Testis (tissue), 3 donors: ENCODE results near the gene GPC6. TPM values are rescaled to one million over a fixed set of nuclear protein-coding genes. Genes with fewer than 3 reads are reported as not detected.

Source experiments
- DNase-seq: peaks from one replicate; pipeline ENCODE4 v3.0.0-alpha.2; 2019
- H3K27ac ChIP-seq, 2 donors: fragments of 200-600 bp; sonication (generic); one replicate each; pipeline ENCODE4 v1.5.1; 2019
- H3K27me3 ChIP-seq: fragments of 200-600 bp; sonication (generic); one replicate; pipeline ENCODE4 v1.5.1; 2019
- H3K36me3 ChIP-seq: fragments of 200-600 bp; sonication (generic); one replicate; pipeline ENCODE4 v1.5.1; 2017; ENCODE audit warnings: low read depth; ENCODE audit errors: missing control alignments
- H3K4me1 ChIP-seq: fragments of 200-600 bp; sonication (generic); one replicate; pipeline ENCODE4 v1.5.1; 2019
- H3K4me3 ChIP-seq, 2 donors: fragments of 200-600 bp; sonication (generic); one replicate each; pipeline ENCODE4 v1.5.1; 2017 to 2019
- H3K9me3 ChIP-seq: fragments of 200-600 bp; sonication (generic); one replicate; pipeline ENCODE4 v1.5.1; 2017
- POLR2A ChIP-seq: fragments of 450-650 bp; IDR thresholded peaks from one replicate; pipeline ENCODE4 v1.6.1; 2017; ENCODE audit warnings: antibody characterized with exemption, mild to moderate bottlenecking, moderate library complexity
- WGBS, 2 donors: methylation state at CpG; one replicate each; pipeline ENCODE4 v1.1.5; 2018; 5-methylcytosine and 5-hydroxymethylcytosine counted together
- intact Hi-C: fragments of 100-400 bp; cut with DNase I; formaldehyde crosslinking; loops from one replicate; pipeline ENCODE4 v1.15.1; 2023; ENCODE audit warnings: low total_unique reads
- polyA plus RNA-seq: library from polyadenylated mRNA; stranded (reverse); fragments of 350-450 nt; fragmentation: Illumina TruSeq; extraction: RNeasy Lipid Tissue Mini Kit (QIAGEN cat#74804); gene quantifications from one replicate; pipeline ENCODE4 v1.2.3, GENCODE V29; 2014; ENCODE audit warnings: low read depth, low replicate concordance; ENCODE audit not compliant: insufficient read depth
- total RNA-seq, 2 donors: library from RNA; depleted of rRNA; stranded (reverse); fragments of >200 nt; gene quantifications; one replicate each; pipeline ENCODE4 v1.2.3, GENCODE V29; 2016
- TF ChIP-seq, protein P1 (sequence below), 3 experiments: fragments of 450-650 bp in 2 of 3; fragments of 200-600 bp in 1 of 3; sonication (generic) in 1 of 3; IDR thresholded peaks; one replicate each; pipeline ENCODE4 v1.5.1; 2016 to 2019; ENCODE audit warnings: antibody characterized with exemption in 3 of 3, mild to moderate bottlenecking in 2 of 3, moderate library complexity in 1 of 3

The GPC6 gene
- total and polyA plus RNA-seq, 3 donors from 2014 or later = 2.2 to 6.9 (median 4.3) TPM

DNA sequence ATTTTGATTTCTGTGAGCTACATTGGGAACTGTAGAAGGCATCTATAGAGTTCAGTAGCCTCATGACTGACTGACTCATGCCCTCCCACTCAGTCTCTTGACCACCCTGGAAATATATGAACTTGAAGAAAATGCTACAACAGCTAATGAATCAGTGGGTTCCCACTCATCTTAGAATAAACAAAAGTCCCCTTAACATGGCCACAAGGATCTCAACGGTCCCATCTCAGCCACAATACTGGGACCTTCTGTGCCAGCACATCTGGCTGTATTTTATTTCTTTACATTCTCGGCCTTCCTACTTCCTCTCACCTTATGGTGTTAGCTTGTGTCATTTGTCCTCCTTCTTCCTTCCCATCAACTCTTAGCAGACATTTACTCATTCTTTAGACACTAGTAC, 633.1 kb downstream of the GPC6 start:
- TF ChIP-seq, protein P1, sequence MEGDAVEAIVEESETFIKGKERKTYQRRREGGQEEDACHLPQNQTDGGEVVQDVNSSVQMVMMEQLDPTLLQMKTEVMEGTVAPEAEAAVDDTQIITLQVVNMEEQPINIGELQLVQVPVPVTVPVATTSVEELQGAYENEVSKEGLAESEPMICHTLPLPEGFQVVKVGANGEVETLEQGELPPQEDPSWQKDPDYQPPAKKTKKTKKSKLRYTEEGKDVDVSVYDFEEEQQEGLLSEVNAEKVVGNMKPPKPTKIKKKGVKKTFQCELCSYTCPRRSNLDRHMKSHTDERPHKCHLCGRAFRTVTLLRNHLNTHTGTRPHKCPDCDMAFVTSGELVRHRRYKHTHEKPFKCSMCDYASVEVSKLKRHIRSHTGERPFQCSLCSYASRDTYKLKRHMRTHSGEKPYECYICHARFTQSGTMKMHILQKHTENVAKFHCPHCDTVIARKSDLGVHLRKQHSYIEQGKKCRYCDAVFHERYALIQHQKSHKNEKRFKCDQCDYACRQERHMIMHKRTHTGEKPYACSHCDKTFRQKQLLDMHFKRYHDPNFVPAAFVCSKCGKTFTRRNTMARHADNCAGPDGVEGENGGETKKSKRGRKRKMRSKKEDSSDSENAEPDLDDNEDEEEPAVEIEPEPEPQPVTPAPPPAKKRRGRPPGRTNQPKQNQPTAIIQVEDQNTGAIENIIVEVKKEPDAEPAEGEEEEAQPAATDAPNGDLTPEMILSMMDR (IDR thresholded peaks at IDR 0.05) = no peak
- no peak for TF ChIP-seq POLR2A
- H3K36me3 ChIP-seq = no peaks in the 10 kb centered on the region
- 87% methylated on average over 2 of the region's 2 CpGs for WGBS, 2 donors
- H3K27me3 ChIP-seq = no peaks in the 10 kb centered on the region
- no peak for DNase-seq
- H3K9me3 ChIP-seq = no peaks in the 10 kb centered on the region
- H3K4me1 ChIP-seq = no peaks in the 10 kb centered on the region
- no peak overlapping the region for H3K4me3 ChIP-seq
- intact Hi-C loops = no loop called here
- H3K27ac ChIP-seq = no peak overlapping the region

DNA sequence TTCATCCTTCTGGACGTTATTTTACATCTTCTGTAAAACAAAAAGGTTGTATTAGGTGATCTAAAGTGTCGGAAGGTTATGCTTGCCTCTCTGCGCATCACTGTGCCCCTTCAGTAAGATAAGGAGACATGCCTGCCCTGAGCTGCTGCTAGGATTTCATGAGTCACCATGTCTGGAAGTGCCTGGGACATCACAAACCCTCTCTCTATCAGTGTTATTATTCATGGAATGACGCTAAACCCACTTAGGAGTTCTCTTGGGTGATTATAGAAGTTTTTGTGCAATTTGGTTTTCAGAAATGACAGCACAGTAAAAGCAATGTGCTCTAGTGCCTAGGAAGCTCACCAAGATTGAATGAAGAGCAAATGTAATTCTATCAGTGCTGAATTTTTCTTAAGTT, 635.2 kb downstream of the GPC6 start:
- intact Hi-C loops = no loop called here
- 60 to 74% methylated on average over 4 of the region's 4 CpGs for WGBS, 2 donors
- Histone ChIP-seq H3K4me3 (no peak overlapping the region), H3K27ac (no peak overlapping the region), H3K4me1 (no peaks in the 10 kb centered on the region), H3K27me3 (no peaks in the 10 kb centered on the region), H3K9me3 (no peaks in the 10 kb centered on the region), H3K36me3 (no peaks in the 10 kb centered on the region)
- no peak for DNase-seq
- TF ChIP-seq, protein P1 (IDR thresholded peaks at IDR 0.05) = no peak
- TF ChIP-seq POLR2A = no peak

DNA sequence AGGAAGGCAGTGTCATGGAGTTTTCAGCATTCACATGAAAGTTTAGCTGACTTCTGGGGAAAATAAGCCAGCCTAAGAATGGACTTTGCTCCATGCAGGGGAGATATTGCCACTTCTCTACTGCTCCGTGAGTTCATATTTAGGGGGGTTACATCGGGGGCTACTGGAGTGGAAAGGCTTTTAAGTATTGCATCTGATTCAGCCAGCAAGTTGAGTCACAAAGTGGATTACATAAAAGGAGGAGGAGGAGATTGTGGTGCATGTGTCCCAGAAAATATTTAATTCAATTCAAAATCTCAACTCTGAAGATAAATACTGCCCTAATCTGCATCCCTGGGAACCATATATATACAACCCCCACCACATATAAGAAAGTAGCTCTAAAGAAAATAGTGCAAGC, 635.7 kb downstream of the GPC6 start:
- no peak for DNase-seq
- TF ChIP-seq, protein P1 (IDR thresholded peaks at IDR 0.05) = no peak
- TF ChIP-seq POLR2A = no peak
- 96 to 97% methylated on average over 2 of the region's 2 CpGs for WGBS, 2 donors

GRCh38 chr13:93865235-93865634, 638.6 kb downstream of the GPC6 start:
- intact Hi-C loops = no loop called here
- no peak overlapping the region for H3K27ac ChIP-seq
- H3K36me3 ChIP-seq = no peaks in the 10 kb centered on the region
- H3K27me3 ChIP-seq = no peaks in the 10 kb centered on the region
- no peak for DNase-seq
- no peak overlapping the region for H3K4me3 ChIP-seq
- no peaks in the 10 kb centered on the region for H3K9me3 ChIP-seq
- 62 to 76% methylated on average over 3 of the region's 3 CpGs for WGBS, 2 donors
- H3K4me1 ChIP-seq = no peaks in the 10 kb centered on the region
- TF ChIP-seq, protein P1 (IDR thresholded peaks at IDR 0.05) = no peak
- no peak for TF ChIP-seq POLR2A

More for the DNA sequence above, 635.7 kb downstream of the GPC6 start:
- no peak overlapping the region for H3K4me3 ChIP-seq
- H3K4me1 ChIP-seq = no peaks in the 10 kb centered on the region
- intact Hi-C loops = no loop called here
- H3K36me3 ChIP-seq = no peaks in the 10 kb centered on the region
- no peaks in the 10 kb centered on the region for H3K27me3 ChIP-seq
- no peak overlapping the region for H3K27ac ChIP-seq
- H3K9me3 ChIP-seq = no peaks in the 10 kb centered on the region

- no peaks in the 10 kb centered on the region for H3K9me3 ChIP-seq
- WGBS, 2 donors = 96 to 98% methylated on average over 3 of the region's 3 CpGs
Observed at GRCh38 chr13:93867481-93867880, 640.9 kb downstream of the GPC6 start.

More at GRCh38 chr13:93867481-93867880, 640.9 kb downstream of the GPC6 start:
- TF ChIP-seq, protein P1 (IDR thresholded peaks at IDR 0.05) = no peak
- no peak for TF ChIP-seq POLR2A
- Histone ChIP-seq H3K4me1 (no peaks in the 10 kb centered on the region), H3K4me3 (no peak overlapping the region), H3K27me3 (no peaks in the 10 kb centered on the region), H3K27ac (no peak overlapping the region), H3K36me3 (no peaks in the 10 kb centered on the region)
- DNase-seq = no peak
- intact Hi-C loops = no loop called here
